Neural cell (in vitro differentiated cells): ENCODE measurements around the gene VAPA. TPM values are rescaled to one million over a fixed set of nuclear protein-coding genes. Genes with fewer than 3 reads are reported as not detected.

Experiments
- H2AFZ ChIP-seq: fragments of 200-600, 300-800 bp; sonication (generic), shearing (Covaris generic); 2 replicates; pipeline ENCODE4 v1.6.0; 2014; ENCODE audit warnings: low read depth, mild to moderate bottlenecking, antibody characterized with exemption, low read length, moderate library complexity
- H3F3A ChIP-seq: fragments of 200-600 bp; shearing (Covaris generic); 2 replicates; pipeline ENCODE4 v1.6.1; 2016; ENCODE audit warnings: mild to moderate bottlenecking, moderate library complexity, mixed read lengths, antibody characterized with exemption, low read length; ENCODE audit not compliant: insufficient read depth, poor library complexity, severe bottlenecking
- H3K27ac ChIP-seq: fragments of 200-600, 300-800 bp; sonication (generic), shearing (Covaris generic); 2 replicates; pipeline ENCODE4 v1.5.1; 2014; ENCODE audit warnings: mild to moderate bottlenecking, low read length, moderate library complexity
- H3K27me3 ChIP-seq: fragments of 300-800, 200-600 bp; sonication (generic), shearing (Covaris generic); 2 replicates; pipeline ENCODE4 v1.6.0; 2014; ENCODE audit warnings: mild to moderate bottlenecking, low read depth, low read length, moderate library complexity; ENCODE audit not compliant: insufficient read depth
- H3K36me3 ChIP-seq: fragments of 300-800, 200-600 bp; sonication (generic), shearing (Covaris generic); 2 replicates; pipeline ENCODE4 v1.5.1; 2014; ENCODE audit warnings: mild to moderate bottlenecking, antibody characterized with exemption, low read length, moderate library complexity; ENCODE audit not compliant: insufficient read depth
- H3K4me2 ChIP-seq: fragments of 300-800, 200-600 bp; sonication (generic), shearing (Covaris generic); 2 replicates; pipeline ENCODE4 v1.6.0; 2014; ENCODE audit warnings: mild to moderate bottlenecking, low read length
- H3K4me3 ChIP-seq: fragments of 300-800, 200-600 bp; sonication (generic), shearing (Covaris generic); 2 replicates; pipeline ENCODE4 v1.5.1; 2014; ENCODE audit warnings: mild to moderate bottlenecking, low read length, moderate library complexity
- H3K79me2 ChIP-seq: fragments of 200-600 bp; shearing (Covaris generic); replicated peaks from 2 replicates; pipeline ENCODE4 v1.6.0; 2014; ENCODE audit warnings: mild to moderate bottlenecking, low read length, moderate library complexity; ENCODE audit not compliant: insufficient read depth
- H3K9ac ChIP-seq: fragments of 300-800, 200-600 bp; sonication (generic), shearing (Covaris generic); 2 replicates; pipeline ENCODE4 v1.6.1; 2016; ENCODE audit warnings: mild to moderate bottlenecking, low read length, mixed read lengths
- H3K9me2 ChIP-seq: fragments of 200-600 bp; shearing (Covaris generic); 2 replicates; pipeline ENCODE4 v1.6.1; 2016; ENCODE audit warnings: mild to moderate bottlenecking, low read length, mixed read lengths; ENCODE audit not compliant: insufficient read depth
- H3K9me3 ChIP-seq: fragments of 200-600, 300-800 bp; sonication (generic), shearing (Covaris generic); 2 replicates; pipeline ENCODE4 v1.6.1; 2016; ENCODE audit warnings: mild to moderate bottlenecking, mixed run types, low read length, moderate library complexity, mixed read lengths
- H4K20me1 ChIP-seq: fragments of 200-600 bp; shearing (Covaris generic); 2 replicates; pipeline ENCODE4 v1.6.1; 2016; ENCODE audit warnings: mild to moderate bottlenecking, mixed run types; ENCODE audit not compliant: insufficient read depth
- CTCF ChIP-seq: fragments of 450-650 bp; IDR thresholded peaks from 2 replicates; pipeline ENCODE4 v1.5.1; 2014; ENCODE audit warnings: antibody characterized with exemption, mild to moderate bottlenecking, moderate library complexity; ENCODE audit not compliant: poor library complexity, severe bottlenecking
- EP300 ChIP-seq: fragments of 450-650 bp; conservative IDR thresholded peaks from 2 replicates; pipeline ENCODE4 v1.6.1; 2014; ENCODE audit warnings: antibody characterized with exemption, mild to moderate bottlenecking, moderate library complexity; ENCODE audit not compliant: poor library complexity, severe bottlenecking
- MXI1 ChIP-seq: fragments of 450-650 bp; conservative IDR thresholded peaks from 2 replicates; pipeline ENCODE4 v1.6.1; 2014; ENCODE audit warnings: antibody characterized with exemption, mild to moderate bottlenecking; ENCODE audit not compliant: poor library complexity, severe bottlenecking
- POLR2AphosphoS5 ChIP-seq: IDR thresholded peaks from 2 replicates; pipeline ENCODE4 v1.6.1; 2012
- REST ChIP-seq: IDR thresholded peaks from 2 replicates; pipeline ENCODE4 v1.6.1; 2012; ENCODE audit warnings: borderline replicate concordance
- TAF1 ChIP-seq: IDR thresholded peaks from 2 replicates; pipeline ENCODE4 v1.6.1; 2012; ENCODE audit warnings: low read depth
- polyA plus RNA-seq: library from polyadenylated mRNA; depleted of rRNA; stranded (reverse); fragments of >200 nt; gene quantifications from 2 replicates; pipeline ENCODE4 v1.2.3, GENCODE V29; 2014

VAPA gene
- polyA plus RNA-seq, 1 donor from 2014 or later = 317 TPM

- peaks cover 4% of the 10 kb centered on the region for H4K20me1 ChIP-seq
Observed at GRCh38 chr18:9910071-9910470, 3.7 kb upstream of the VAPA start.

GRCh38 chr18:9910661-9911060, 3.2 kb upstream of the VAPA start:
- Histone ChIP-seq H3F3A (no peaks in the 10 kb centered on the region), H2AFZ (no peak overlapping the region), H3K27me3 (no peaks in the 10 kb centered on the region), H3K4me2 (no peak overlapping the region), H3K79me2 (peaks cover 9% of the 10 kb centered on the region), H3K9me2 (no peaks in the 10 kb centered on the region), H3K36me3 (no peaks in the 10 kb centered on the region), H3K9me3 (no peaks in the 10 kb centered on the region), H3K9ac (no peak overlapping the region), H3K27ac (no peak overlapping the region), H3K4me3 (no peak overlapping the region), H4K20me1 (peaks cover 5% of the 10 kb centered on the region)
- TF ChIP-seq REST (no peak), POLR2AphosphoS5 (no peak)

More at GRCh38 chr18:9910071-9910470, 3.7 kb upstream of the VAPA start:
- H3K27ac ChIP-seq = no peak overlapping the region
- H3K4me3 ChIP-seq = no peak overlapping the region
- peaks cover 3% of the 10 kb centered on the region for H3K79me2 ChIP-seq
- H3K9me3 ChIP-seq = no peaks in the 10 kb centered on the region
- H3K36me3 ChIP-seq = no peaks in the 10 kb centered on the region
- no peak for TF ChIP-seq MXI1
- no peak for TF ChIP-seq EP300
- no peak for TF ChIP-seq TAF1
- TF ChIP-seq POLR2AphosphoS5 = no peak
- no peak for TF ChIP-seq REST
- no peak for TF ChIP-seq CTCF
- no peaks in the 10 kb centered on the region for H3K9me2 ChIP-seq
- H3F3A ChIP-seq = no peaks in the 10 kb centered on the region
- H3K4me2 ChIP-seq = no peak overlapping the region
- H3K9ac ChIP-seq = no peak overlapping the region
- H2AFZ ChIP-seq = no peak overlapping the region
- H3K27me3 ChIP-seq = no peaks in the 10 kb centered on the region
